HG03025 (cell line): ENCODE results near the gene PAMR1.

Source experiments
- ATAC-seq: cut with Tn5 transposase; IDR thresholded peaks from one replicate; pipeline ENCODE4 v1.9.1; 2021; ENCODE audit warnings: mild to moderate bottlenecking, moderate library complexity; ENCODE audit not compliant: unreplicated experiment, low FRiP score

The PAMR1 gene

DNA sequence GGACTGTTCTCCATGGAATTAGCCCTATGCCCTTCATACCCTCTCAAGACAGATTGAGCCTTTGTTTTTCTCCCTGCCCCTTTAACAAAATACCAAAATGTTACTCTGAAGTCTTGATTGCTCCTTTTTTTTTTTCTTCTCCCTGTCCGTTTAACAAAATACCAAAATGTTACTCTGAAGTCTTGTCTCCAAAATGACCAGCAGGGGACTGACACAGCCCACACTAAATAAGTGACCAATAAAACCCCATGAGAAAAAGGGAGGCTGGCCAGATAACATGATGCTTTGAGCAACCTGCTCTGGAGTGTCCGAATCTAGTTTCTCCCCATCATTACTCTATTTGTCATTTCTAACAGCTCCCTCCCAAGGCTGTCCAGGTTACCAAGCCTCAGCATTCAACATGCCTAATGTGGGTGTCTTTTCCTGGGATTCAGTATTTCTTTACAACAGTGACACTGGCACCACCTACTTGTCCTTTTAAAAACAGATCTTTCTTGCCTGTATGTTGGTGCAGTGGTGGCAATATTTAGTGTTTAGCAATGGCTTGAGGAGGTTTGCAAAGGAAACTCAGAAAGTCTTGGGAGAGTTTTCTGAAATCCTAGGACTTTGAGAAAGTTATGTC, 63.4 kb downstream of the PAMR1 start:
- no peak for ATAC-seq

DNA sequence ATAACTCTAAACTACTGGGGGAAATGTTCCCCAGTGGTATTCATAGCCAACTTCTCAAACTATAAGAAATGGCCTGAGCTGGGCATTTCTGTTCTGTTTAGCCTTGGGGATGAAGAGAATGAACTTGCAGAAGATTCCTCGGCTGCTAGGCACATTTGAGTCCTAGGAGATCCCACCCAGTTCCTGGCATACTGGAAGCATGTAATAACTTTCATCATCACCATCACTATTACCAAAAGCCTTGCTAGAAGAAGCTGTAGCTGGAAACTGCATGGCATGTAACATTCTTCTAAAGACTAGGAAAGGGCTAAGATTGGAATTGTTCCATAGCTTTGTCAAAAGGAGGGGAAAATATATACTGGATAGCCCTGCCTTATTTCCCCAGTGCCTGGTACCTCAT, 65.9 kb downstream of the PAMR1 start:
- ATAC-seq, result no peak

DNA sequence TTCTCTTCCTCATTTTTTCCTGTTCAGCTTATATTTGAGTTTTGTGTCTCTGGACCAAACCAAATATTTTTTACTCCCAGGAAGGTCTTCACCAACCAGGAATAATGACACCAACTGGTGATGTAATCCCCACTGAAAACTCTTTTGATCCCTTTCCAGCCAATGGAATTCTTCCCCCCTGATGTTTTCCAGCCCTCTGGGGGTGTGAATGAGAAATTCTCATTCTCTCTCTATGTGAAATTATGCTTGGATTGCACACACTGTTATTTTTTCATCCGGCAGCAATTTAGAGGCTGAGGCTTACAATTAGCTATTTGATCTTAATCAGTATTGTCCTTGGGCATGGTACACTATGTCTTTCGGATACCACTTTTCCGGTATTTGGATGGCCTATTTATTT, 66.6 kb downstream of the PAMR1 start:
- no peak for ATAC-seq

DNA sequence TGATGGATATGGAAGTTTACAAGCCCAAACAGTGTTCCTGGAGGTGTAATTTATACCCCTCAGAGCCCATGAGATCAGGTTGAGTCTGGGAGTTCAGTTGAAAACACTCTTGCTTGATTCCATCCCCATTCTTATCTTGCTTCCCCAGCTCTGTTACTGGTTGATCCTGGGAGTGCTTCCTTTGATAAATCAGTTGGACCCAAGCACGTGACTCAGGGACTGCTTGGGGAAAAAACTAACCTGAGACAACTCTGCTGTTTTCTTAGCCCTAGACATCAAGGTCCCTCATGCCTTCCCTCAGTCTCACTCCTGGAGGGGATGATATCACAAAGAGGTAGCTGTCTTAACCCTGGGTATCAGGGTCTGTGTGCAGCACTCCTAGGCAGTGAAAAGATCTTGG, 71.1 kb downstream of the PAMR1 start:
- no peak for ATAC-seq

DNA sequence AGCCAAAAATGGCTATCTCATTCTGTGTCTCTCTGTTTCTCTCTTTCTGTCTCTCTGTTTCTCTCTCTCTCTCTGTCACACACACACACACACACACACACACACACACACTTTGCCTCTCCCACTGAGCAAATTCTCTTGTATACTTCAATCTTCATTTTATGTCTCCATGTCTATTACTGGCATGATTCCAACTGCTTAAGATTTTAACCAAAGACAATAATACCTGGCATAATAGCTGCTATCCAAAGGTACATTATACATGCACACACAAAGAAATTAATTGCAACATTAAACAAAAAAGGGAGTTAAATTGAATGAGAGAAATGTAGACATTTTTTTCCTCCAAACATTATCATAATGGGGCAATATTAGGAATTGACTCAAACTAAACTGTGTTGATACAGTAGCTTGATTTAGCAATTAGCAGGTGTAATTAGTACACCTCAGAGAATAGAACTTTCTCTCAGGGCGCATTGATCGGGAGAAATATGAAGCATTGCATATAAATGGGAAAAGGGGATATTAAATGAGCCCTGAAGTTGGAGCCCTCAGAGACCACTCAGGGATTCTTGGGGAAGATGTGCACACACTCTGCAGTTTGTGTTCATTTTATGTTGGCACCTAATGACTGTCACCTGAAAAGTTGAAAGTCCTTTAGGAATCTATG, 88.7 kb downstream of the PAMR1 start:
- no peak for ATAC-seq

DNA sequence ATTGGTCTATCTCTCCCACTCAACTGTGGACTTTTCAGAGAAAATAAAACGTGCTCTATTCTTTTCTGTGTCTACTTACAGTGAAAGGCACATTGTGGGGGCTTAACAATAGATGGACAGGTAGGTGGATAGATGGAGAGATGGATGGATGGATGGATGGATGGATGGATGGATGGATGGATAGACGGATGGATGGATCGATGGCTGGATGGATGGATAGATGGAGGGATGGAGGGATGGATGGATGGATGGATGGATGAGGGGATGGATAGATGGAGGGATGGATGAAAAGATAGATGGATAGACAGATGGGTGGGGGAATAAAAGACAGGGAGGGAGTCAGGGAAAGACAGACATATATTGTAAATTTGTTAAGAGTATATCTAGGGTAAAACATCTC, 91.8 kb downstream of the PAMR1 start:
- no peak for ATAC-seq

DNA sequence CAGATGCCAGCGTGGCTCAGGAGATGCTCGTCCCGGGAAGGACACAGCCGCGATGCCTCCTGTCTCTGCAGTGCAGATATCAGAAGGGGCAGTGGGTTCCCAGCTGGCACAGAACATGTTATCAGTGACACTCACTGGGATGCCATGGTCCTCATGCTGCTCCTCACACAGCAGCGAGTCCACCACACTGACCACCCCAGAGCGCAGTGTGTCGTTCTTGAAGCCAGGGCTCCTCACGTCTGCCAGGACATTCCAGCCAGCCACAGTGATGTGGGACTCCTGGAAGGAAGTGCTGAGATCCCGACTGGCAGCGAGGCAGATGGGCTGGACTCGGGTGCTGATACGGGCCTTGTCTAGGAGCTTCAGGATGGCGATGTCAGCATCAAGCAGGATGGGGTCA, 93.0 kb downstream of the PAMR1 start:
- ATAC-seq, result no peak

DNA sequence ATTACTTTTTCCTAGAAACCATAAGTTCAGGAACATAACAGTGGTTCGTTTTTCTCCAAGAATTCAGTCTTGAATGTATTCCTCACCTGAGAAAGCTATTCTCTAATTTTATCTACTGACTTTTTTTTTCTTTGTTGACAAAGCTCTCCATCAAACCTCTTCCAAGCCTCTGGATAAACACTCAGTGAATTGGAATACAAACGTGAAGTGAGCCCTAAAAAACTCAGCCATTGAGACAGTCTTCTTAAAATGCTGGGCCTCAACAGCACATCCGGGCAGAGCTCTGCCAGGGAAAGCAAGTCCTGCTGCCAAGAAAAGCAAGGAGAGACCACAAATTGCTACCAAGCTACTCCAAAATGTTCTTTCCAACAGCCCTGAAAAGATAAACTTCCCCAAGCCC, 98.3 kb downstream of the PAMR1 start:
- ATAC-seq, result no peak

DNA sequence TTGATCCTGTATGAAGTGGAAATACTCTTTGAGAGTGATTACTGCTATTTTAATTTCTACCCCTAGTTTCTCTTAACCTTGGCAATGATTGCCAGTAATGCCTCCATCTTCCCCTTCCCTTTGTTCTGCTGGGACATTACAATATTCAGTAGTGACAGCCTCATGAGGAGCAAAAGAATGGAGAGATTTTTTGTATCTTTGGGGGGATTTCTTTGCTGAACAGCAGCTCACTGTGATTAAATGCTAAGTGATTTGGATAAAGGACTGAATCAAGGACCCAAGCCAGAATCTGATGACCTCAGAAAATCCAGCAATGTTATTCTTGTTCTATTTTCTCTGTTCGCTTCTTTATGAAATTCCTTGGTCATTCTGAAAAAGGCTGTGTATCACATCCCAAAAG, 99.1 kb downstream of the PAMR1 start:
- no peak for ATAC-seq

DNA sequence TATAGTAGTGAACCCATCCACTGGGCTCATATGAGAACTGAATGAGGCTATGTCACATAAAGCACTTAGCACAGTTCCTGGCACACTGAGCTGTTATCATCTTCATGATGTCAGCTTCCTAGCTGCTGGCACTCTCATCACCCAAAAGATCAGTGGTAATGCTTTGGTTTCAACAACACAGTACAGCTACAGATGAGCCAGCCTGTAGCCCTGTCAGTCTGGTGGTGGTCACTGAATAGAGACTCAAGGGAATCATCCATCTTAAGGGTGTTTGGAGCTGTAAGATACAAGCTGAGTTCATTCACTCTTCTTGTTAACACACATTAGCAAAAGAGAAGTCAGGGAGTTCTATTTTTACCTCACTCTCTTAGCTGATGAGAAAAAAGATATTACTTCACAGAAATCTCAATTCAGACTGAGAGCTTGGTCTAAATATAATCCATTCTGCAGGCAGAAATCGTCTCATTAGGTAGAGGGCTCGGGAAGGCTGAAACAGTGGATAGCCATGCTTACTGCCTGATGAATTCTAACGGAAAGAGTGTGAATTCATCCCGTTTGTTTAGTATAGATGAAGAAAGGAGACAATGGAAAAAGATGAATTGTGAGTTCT, 99.7 kb downstream of the PAMR1 start:
- ATAC-seq, result no peak

DNA sequence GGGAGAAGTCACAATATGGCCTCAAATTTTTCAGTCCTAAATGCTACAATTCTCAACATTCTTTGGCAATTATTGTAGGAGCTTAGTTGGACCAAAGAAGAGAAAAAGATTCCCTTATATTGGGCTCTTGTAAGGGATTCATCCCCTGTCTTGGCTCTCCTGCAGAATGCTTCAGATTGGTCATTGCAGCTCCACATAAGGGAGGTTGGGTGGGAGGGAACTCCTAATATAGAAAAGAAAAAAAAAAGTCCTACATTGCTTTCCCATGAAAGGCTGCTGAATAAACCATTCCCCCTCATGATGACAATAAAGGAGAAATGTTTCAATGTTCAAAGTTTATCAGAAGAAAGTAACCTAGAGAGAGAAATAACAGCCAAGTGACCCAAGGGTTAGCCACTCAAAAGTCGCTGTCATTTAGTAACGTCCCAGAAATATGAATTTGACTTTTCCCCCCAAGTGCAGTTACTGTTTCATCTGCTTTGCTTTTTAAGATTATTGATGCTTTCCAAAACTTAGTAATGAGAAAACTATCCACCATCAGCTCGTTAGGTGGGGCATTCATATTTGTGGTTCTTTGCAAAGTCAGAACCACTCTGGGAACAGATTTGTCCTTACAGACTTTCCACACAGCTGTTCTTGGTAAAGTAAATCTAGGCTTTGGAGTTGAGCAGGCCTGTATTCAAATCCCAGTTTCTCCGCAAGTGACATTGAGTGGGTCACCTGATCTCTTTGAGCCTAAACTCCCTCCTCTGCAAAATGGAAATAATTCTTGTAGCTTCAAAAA, 101.1 kb downstream of the PAMR1 start:
- no peak for ATAC-seq

DNA sequence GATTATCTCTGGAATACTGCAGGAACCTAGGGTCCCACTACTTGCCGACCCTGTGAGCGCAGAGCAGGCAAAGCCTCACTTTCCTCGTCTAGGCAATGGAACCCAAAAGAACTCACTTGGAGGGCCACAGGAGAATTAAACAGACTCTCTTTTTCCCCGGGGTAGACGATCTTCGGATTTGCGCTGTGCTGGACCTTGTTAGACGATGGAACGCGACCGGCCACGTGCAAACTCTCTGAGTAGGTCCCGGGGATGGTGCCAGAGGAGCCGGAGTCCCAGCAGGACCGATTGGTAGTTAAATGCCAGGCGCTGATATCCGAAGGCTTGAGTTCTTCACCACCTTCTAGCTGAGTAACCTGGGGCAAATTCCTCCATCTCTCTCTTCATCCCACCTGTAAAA, 105.0 kb downstream of the PAMR1 start:
- ATAC-seq, result no peak

DNA sequence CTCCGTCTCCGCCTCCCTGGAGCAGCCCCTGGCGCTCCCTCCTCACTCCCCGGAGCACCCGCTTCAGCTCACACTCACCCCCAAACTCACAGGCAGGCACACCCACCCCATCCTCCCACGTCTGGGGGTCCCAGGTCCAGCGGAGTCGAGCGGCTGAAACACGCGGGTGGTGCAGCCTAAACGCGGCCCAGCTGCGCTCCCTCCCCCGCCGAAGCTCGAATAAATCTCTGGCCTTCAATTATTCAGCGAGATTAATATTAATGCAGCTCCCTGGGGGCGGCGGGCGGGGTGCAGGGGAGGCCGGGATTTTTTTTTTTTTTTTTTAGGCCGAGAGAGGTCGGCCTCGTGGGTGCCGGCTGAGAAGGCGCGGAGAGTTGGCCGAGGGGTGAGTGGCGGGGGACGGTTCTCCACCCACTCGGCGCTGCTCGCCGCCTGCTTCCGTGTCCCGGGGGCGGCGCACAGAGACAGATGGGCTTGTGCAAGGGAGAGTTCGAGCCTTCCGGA, 105.5 kb downstream of the PAMR1 start:
- ATAC-seq, result no peak

DNA sequence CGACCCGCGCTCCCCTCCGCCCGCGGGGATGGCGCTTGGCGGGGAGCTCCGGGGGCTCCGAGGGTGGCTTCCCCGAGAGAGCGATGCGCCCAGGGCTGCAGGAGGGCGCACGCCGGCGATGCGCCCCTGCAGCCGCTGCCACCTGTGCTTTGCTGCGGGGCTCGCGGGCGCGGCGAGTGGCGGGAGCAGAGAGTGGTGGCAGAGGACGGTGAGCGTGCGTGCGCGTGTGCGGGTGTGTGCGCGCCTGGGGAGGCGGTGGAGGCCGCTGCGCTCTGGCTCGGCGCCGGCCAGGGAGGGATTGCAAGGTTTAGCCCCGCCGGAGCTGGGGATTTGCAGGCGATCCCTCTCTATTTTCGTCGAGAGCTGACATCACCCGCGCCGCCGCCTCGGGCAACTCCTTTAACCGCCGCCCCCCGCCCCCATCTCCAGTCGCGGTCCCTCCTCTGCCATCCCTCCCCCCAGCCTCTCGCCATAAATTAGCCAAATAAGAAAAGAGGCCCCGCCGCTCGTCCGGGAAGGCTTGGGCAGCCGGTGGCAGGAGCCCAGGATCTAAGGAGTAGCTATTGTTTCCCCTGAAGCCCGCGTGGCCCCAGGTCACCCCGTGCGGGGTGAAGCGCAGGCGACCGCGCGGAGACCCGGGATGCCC, 106.1 kb downstream of the PAMR1 start, which contains the start of gene SLC1A2:
SLC1A2 (minus strand) TSS at position 375 of the 646 bp plus-strand sequence. CDS start 592 bp downstream, outside the sequence.
- no peak for ATAC-seq

DNA sequence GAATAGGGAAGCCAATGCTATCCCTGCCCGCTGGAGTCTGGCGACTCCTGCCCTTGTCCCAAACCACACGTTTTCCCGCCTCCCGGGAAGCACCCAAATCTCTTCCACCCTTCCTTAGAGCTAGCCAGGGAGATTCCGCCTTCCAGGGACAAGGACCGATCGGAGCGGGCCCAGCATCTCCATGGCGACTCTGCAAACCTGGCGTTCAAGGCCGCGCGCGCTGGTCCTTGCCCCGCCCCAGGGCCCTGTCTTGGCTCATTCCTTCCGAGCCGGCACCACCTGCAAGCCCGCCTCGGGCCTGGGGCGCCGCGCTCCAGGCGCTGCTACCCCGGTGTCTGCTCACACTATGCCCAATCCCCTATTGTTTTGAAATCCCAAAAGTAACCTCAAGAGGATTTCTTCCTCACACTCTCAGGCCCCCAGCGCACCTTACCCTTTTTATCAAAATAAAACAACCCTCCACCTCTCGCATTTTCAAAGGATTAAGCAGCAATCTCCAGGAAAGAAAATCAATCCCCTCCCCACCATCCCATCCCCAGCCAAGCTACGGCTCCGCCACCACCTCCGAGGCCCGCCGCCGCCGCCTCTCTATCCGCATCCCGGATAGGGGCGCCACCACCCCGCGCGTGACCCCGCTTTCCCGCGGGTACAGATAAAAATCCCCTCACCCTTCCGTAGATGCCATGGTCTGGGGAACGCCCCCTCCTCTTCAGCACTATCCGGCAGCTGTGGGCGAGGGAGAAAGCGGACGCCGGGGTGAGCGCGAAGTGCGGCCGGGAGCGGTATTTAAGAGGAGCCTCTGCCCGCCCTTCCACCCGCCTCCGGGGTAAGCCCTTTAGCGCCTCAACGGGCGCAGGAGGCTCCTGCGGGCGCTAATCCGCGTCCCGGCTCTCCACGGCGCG, 106.9 kb downstream of the PAMR1 start:
- no peak for ATAC-seq

DNA sequence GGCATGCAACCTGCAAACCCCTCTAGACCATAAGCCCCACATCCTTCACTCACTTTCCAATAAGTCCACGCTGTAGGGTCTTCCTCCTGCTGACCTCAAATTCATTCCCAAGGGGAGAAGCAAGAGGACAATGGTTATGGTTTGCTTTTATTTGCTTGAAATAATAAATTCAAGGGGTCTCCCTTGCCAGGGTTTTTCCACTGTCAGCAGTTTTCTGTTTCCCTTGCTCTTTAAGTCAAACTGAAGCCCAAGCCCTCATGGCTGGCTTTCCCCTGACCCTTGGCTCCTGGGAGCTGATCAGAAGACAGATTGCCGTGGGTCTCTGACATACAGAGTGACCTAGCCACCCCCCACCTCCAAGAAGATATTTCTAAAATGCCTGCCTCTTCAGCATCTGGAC, 109.9 kb downstream of the PAMR1 start:
- no peak for ATAC-seq

DNA sequence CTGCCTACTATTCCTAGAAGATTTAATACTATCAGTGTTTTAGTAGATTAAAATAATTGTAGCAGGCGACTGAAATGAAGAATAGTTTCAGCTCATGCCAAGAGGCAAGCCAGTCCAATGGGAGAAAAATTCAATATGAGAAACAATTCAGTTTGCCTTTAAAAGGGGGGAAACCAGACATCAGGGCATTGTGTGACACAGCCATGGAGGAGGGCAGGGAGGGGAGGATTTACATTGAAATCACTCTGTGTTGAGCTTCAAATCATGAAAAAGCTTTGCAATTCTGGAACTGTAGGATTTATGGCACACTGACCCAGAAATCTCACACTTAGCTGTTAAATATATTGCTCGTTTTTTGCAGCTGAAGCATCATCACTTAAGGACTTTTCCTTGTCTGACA, 110.6 kb downstream of the PAMR1 start:
- no peak for ATAC-seq

DNA sequence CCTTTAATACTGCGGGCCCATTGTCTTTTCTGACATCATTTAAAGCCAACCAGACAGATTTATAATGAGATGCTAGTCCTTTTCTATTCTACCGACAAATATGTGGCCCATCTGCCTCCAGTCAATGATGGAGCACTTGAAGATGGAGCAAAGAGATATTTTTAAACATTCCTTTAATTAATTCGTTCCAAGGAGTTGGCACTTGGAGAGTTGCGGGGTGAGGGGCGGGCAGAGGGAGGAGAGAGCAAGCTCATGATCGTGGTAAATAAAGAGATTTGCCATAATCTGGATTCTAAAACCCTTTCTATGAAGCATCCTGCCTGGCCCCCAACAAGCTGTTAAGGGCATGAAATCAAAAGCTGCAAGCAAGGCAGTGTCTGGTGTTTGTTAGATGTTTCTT, 111.1 kb downstream of the PAMR1 start:
- no peak for ATAC-seq

DNA sequence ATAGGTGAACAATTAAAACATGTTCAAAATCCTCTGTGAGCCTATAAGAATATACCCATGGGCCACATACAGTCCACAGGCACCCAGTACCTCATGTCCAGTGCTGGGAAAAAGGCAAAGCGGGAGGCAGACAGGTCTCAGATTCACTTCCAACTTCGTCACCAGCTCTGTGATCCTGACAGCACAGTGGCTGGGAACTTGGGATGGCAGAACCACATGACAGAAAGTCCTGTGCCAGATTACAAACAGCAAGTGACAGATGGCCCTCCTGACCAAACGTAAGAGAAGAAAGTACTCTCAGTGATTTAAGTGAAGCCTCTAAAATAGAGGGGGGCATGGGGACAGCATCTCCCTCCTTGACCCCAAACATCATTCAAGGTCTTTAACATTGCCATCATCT, 111.8 kb downstream of the PAMR1 start:
- ATAC-seq, result no peak

DNA sequence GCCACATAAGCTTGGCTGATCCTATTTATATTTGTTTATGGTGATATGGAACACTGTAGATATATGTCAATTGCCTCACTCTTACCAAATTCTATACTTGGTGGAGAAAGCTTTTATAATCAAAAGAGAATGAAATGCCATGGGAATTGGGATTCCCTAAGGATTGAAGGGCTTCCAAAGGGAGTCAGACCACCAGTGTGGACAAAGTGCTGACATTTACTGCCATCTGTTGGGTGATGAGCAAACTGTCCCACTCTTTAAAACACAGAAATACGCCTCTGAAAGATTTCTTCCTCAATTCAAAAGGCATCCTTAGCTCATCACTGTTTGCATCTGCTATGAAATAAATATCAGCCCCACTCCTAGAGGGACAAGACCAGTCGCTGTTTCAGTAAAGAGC, 113.1 kb downstream of the PAMR1 start:
- no peak for ATAC-seq
